Lower lobe of right lung (tissue), 2 donors: ENCODE data around the gene DNAJC1. TPM values are rescaled to one million over a fixed set of nuclear protein-coding genes. Genes with fewer than 3 reads are reported as not detected.

Experiments used
- ATAC-seq, 2 donors: fragments of 200-7000 bp; cut with Tn5 transposase; one replicate each; pipeline ENCODE4 v1.9.1; 2020 to 2022; ENCODE audit warnings: mild to moderate bottlenecking in 2 of 2, moderate library complexity in 2 of 2
- DNase-seq: peaks from one replicate; pipeline ENCODE4 v3.0.0-alpha.2; 2020
- H3K27ac ChIP-seq: fragments of 200-600 bp; one replicate; pipeline ENCODE4 v1.8.0; 2022
- H3K27me3 ChIP-seq: fragments of 200-600 bp; one replicate; pipeline ENCODE4 v1.8.0; 2022; ENCODE audit warnings: low read depth
- H3K36me3 ChIP-seq: fragments of 200-600 bp; one replicate; pipeline ENCODE4 v1.8.0; 2022; ENCODE audit warnings: mild to moderate bottlenecking
- H3K4me1 ChIP-seq: fragments of 200-600 bp; one replicate; pipeline ENCODE4 v1.8.0; 2022
- H3K4me3 ChIP-seq: fragments of 200-600 bp; one replicate; pipeline ENCODE4 v1.8.0; 2022; ENCODE audit warnings: mild to moderate bottlenecking
- H3K9me3 ChIP-seq: fragments of 200-600 bp; one replicate; pipeline ENCODE4 v1.8.0; 2022
- CTCF ChIP-seq: fragments of 200-600 bp; IDR thresholded peaks from one replicate; pipeline ENCODE4 v1.8.0; 2022; ENCODE audit warnings: antibody characterized with exemption, mild to moderate bottlenecking
- intact Hi-C: fragments of 100-400 bp; cut with DNase I; formaldehyde crosslinking; loops from one replicate; pipeline ENCODE4 v1.11.0; 2022
- total RNA-seq: library from RNA; stranded (reverse); fragmentation: NEBNext Ultra II Directional; extraction: Animal tissue kit (Norgen Biotek cat#: 25700); gene quantifications from one replicate; pipeline ENCODE4 v1.2.1, GENCODE V29; 2021
- donor health status: DM: no; HTN: yes; CAD: no; lungs with severe emphysema.

DNAJC1 gene
- total RNA-seq, 1 donor from 2014 or later, result 32.5 TPM

GRCh38 chr10:21920633-21921032 is 82.9 kb downstream of the DNAJC1 start:
- ATAC-seq, result no peak
- peaks cover 5% of the 10 kb centered on the region for H3K36me3 ChIP-seq
- intact Hi-C loops, result no loop called here
- TF ChIP-seq CTCF, result no peak
- H3K4me1 ChIP-seq, result no peaks in the 10 kb centered on the region
- H3K4me3 ChIP-seq, result no peak overlapping the region
- no peak for DNase-seq
- no peaks in the 10 kb centered on the region for H3K27me3 ChIP-seq
- no peak overlapping the region for H3K27ac ChIP-seq
- H3K9me3 ChIP-seq, result no peaks in the 10 kb centered on the region

GRCh38 chr10:21919906-21920305 is 83.6 kb downstream of the DNAJC1 start:
- DNase-seq (no peak), ATAC-seq (no peak)
- TF ChIP-seq CTCF, result no peak
- Histone ChIP-seq H3K4me1 (no peaks in the 10 kb centered on the region), H3K4me3 (no peak overlapping the region), H3K27ac (no peak overlapping the region), H3K36me3 (peaks cover 5% of the 10 kb centered on the region), H3K9me3 (no peaks in the 10 kb centered on the region), H3K27me3 (no peaks in the 10 kb centered on the region)
- intact Hi-C loops, result no loop called here

- Histone ChIP-seq H3K4me1 (no peaks in the 10 kb centered on the region), H3K27ac (no peak overlapping the region), H3K9me3 (no peaks in the 10 kb centered on the region), H3K36me3 (peaks cover 5% of the 10 kb centered on the region), H3K4me3 (no peak overlapping the region), H3K27me3 (no peaks in the 10 kb centered on the region)
- intact Hi-C loops, result no loop called here
- ATAC-seq, result no peak
- no peak for TF ChIP-seq CTCF
- DNase-seq, result no peak
These were observed 84.4 kb downstream of the DNAJC1 start for GRCh38 chr10:21919117-21919516.

GRCh38 chr10:21912625-21913024 is 90.9 kb downstream of the DNAJC1 start:
- no peak for TF ChIP-seq CTCF
- H3K4me1 ChIP-seq, result no peaks in the 10 kb centered on the region
- ATAC-seq (no peak), DNase-seq (no peak)
- H3K4me3 ChIP-seq, result no peak overlapping the region
- H3K9me3 ChIP-seq, result no peaks in the 10 kb centered on the region
- H3K27me3 ChIP-seq, result no peaks in the 10 kb centered on the region
- H3K36me3 ChIP-seq, result no peaks in the 10 kb centered on the region
- H3K27ac ChIP-seq, result no peak overlapping the region
- intact Hi-C loops, result no loop called here

- H3K4me3 ChIP-seq, result no peak overlapping the region
- no peak for ATAC-seq
- TF ChIP-seq CTCF, result no peak
- no peaks in the 10 kb centered on the region for H3K27me3 ChIP-seq
- H3K27ac ChIP-seq, result no peak overlapping the region
- H3K36me3 ChIP-seq, result no peaks in the 10 kb centered on the region
- no peaks in the 10 kb centered on the region for H3K9me3 ChIP-seq
- no peak for DNase-seq
- no peaks in the 10 kb centered on the region for H3K4me1 ChIP-seq
- intact Hi-C loops, result no loop called here
These were observed 92.7 kb downstream of the DNAJC1 start for GRCh38 chr10:21910798-21911197.

- H3K9me3 ChIP-seq, result no peaks in the 10 kb centered on the region
- peaks cover 13% of the 10 kb centered on the region for H3K36me3 ChIP-seq
- H3K27ac ChIP-seq, result no peak overlapping the region
- no peak for TF ChIP-seq CTCF
- intact Hi-C loops, result no loop called here
- H3K4me1 ChIP-seq, result no peaks in the 10 kb centered on the region
- H3K4me3 ChIP-seq, result no peak overlapping the region
- no peaks in the 10 kb centered on the region for H3K27me3 ChIP-seq
- DNase-seq (no peak), ATAC-seq (no peak)
These were observed 96.1 kb downstream of the DNAJC1 start for GRCh38 chr10:21907436-21907835.
